Lung (tissue), 12 donors: Measurements from ENCODE around the gene ZFAND2B. TPM values are rescaled to one million over a fixed set of nuclear protein-coding genes. Genes with fewer than 3 reads are reported as not detected.
"Not testable (repeated sequence)": the region's sequence is repeated elsewhere in the genome, so short reads cannot be mapped to it uniquely, and the experiment has no call there.

Experiments
- ATAC-seq: fragments of 200-7000 bp; cut with Tn5 transposase; one replicate; pipeline ENCODE4 v1.9.1; 2020; ENCODE audit warnings: moderate number of reproducible peaks; ENCODE audit not compliant: insufficient read depth, low FRiP score
- DNase-seq, 3 donors: peaks; one replicate each; pipeline ENCODE4 v3.0.0-alpha.2; 2013 to 2017
- H3K27ac ChIP-seq, 2 donors: one replicate each; pipeline ENCODE4 v1.5.1; 2013; ENCODE audit warnings: mild to moderate bottlenecking in 2 of 2, moderate library complexity in 2 of 2, control low read depth in 1 of 2, inconsistent platforms in 1 of 2, low read depth in 1 of 2, low read length in 1 of 2
- H3K27me3 ChIP-seq, 3 donors: one replicate each; pipeline ENCODE4 v1.5.1; 2013; ENCODE audit warnings: low read length in 2 of 3; ENCODE audit not compliant: control insufficient read depth in 3 of 3, insufficient read depth in 3 of 3
- H3K36me3 ChIP-seq, 4 donors: one replicate each; pipeline ENCODE4 v1.5.1; 2013; ENCODE audit warnings: low read length in 4 of 4, mild to moderate bottlenecking in 1 of 4, moderate library complexity in 1 of 4; ENCODE audit not compliant: control insufficient read depth in 4 of 4, insufficient read depth in 4 of 4
- H3K4me1 ChIP-seq, 5 donors: one replicate each; pipeline ENCODE4 v1.5.1; 2013; ENCODE audit warnings: low read length in 5 of 5, mild to moderate bottlenecking in 2 of 5, moderate library complexity in 1 of 5; ENCODE audit not compliant: control insufficient read depth in 5 of 5, insufficient read depth in 5 of 5
- H3K4me3 ChIP-seq: one replicate; pipeline ENCODE4 v1.5.1; 2013; ENCODE audit warnings: mild to moderate bottlenecking, control low read depth, moderate library complexity
- H3K9ac ChIP-seq, 2 donors: one replicate each; pipeline ENCODE4 v1.5.1; 2013; ENCODE audit warnings: low read length in 2 of 2, control low read depth in 1 of 2; ENCODE audit not compliant: insufficient read depth in 1 of 2
- H3K9me3 ChIP-seq, 4 donors: one replicate each; pipeline ENCODE4 v1.5.1; 2013; ENCODE audit warnings: low read length in 3 of 4, mild to moderate bottlenecking in 1 of 4, moderate library complexity in 1 of 4; ENCODE audit not compliant: control insufficient read depth in 4 of 4, insufficient read depth in 3 of 4
- WGBS, 2 donors: extraction: QIAGEN DNeasy Blood & Tissue Kit; methylation state at CpG; one replicate each; pipeline ENCODE4 v1.1.7; 2013; 5-methylcytosine and 5-hydroxymethylcytosine counted together
- polyA plus RNA-seq, 2 donors: library from polyadenylated mRNA; stranded (reverse); fragments of 200-250 nt; gene quantifications; one replicate each; pipeline ENCODE4 v1.2.1, GENCODE V29; 2013
- total RNA-seq, 2 donors: library from RNA; depleted of rRNA in 1 of 2; stranded (reverse); fragments of >200 nt in 1 of 2; gene quantifications; one replicate each; pipeline ENCODE4 v1.2.1, GENCODE V29; 2014 to 2021
- TF ChIP-seq, protein P1 (sequence below): IDR thresholded peaks from 2 replicates; pipeline ENCODE4 v1.5.1; 2012; ENCODE audit warnings: mild to moderate bottlenecking; ENCODE audit errors: control extremely low read depth, extremely low read depth
- donor health status: control.
- donor health status: control.
- donor health status: Bipolar disorder and iron deficiency.
- donor health status: healthy.
- donor health status: DM: yes; HTN: yes; CAD: no.

ZFAND2B gene
- total and polyA plus RNA-seq, 4 donors, result 28.2 to 45.1 (median 39.6) TPM

DNA sequence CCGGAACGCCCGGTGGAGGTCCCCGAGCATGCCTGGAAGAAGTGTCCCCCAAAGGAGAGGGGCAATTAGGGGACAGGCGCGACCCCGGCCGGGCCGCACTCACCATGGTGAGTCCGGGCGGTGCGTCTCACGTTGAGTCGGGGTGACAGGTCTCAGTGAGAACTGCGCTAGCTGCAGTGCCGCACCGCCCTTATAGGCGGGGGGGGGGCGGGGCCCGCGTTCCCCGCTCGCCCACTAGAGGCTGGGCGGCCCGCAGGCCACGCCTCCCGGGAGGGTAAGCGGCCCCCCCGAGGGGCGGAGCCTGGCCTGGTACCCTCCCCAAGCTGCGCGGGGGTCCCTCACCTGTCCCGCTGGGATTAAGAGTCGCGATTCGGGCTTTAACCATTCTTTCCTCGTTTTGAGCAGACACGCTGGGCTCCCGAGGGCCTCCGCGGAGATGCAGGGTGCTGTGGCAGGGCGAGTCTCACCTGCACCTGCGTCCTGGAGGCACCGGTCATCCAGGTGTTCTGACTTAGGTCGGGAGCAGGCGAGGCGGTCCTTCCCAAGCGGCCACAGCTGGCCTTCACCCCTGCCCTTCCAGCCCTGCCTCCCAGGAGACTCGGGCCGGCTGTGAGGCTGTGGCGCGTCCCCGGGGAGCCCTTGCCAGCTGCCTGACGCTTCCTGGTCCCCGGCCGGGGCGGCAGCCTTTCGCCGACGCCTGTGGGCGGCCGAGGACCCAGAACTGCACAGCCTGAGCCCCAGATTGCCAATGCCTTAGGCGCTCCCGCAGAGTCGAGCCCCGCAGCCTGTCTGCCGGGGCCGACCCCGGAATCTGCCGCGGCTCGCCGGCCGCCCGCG is 47.4 kb downstream of the ZFAND2B start, which contains the start of gene TUBA4A:
TUBA4A (minus strand) TSS at position 166 of the 837 bp plus-strand sequence; CDS start at position 106, 60 bp downstream.
- DNase-seq (peak; percentile 36 to 67 (median 62)), ATAC-seq (peak; percentile 89)
- Histone ChIP-seq H3K9ac (peak within 1 kb of the TSS in 1 of 2 donors; percentile 13), H3K9me3 (no peaks in the 10 kb centered on the region), H3K27ac (peak within 1 kb of the TSS; percentile 84 to 94), H3K27me3 (peaks cover 0 to 48% (median 38%) of the 10 kb centered on the region in 3 donors), H3K4me3 (peak within 1 kb of the TSS; percentile 48), H3K4me1 (peaks cover 0 to 34% (median 23%) of the 10 kb centered on the region in 5 donors), H3K36me3 (peaks cover 0 to 7% (median 0%) of the 10 kb centered on the region in 4 donors)
- TF ChIP-seq, protein P1, sequence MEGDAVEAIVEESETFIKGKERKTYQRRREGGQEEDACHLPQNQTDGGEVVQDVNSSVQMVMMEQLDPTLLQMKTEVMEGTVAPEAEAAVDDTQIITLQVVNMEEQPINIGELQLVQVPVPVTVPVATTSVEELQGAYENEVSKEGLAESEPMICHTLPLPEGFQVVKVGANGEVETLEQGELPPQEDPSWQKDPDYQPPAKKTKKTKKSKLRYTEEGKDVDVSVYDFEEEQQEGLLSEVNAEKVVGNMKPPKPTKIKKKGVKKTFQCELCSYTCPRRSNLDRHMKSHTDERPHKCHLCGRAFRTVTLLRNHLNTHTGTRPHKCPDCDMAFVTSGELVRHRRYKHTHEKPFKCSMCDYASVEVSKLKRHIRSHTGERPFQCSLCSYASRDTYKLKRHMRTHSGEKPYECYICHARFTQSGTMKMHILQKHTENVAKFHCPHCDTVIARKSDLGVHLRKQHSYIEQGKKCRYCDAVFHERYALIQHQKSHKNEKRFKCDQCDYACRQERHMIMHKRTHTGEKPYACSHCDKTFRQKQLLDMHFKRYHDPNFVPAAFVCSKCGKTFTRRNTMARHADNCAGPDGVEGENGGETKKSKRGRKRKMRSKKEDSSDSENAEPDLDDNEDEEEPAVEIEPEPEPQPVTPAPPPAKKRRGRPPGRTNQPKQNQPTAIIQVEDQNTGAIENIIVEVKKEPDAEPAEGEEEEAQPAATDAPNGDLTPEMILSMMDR, result no peak
- WGBS, 2 donors, result 0 to 1% methylated on average over 74 to 76 of the region's 76 CpGs

DNA sequence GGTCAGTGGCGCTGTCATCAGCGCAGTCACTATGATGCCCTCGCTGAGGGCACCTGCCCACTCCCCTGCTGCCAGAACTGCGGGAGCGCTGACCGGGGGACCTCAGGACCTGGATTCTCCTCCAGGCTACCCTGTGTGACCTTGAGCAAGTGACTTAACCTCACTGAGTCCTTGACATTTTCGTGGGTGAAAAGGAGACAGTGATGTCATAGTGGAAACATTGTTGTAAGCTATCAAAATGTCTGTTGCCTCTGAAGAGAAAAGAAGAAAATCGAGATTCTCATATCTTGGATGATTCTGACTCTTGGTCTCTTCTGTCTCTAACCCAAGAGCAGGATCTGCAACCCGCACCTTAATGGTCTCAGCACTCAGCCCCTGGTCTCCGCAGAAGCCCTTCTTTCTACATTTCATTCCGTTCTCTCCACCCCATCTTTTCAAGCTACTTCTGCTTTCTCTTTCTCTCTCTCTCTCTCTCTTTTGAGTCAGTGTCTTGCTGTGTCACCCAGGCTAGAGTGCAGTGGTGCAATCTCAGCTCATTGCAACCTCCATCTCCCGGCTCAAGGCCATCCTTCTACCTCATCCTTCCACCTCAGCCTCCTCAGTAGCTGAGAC is 48.1 kb downstream of the ZFAND2B start:
- H3K9ac ChIP-seq, result peak overlapping the region in 1 of 2 donors; percentile 10
- DNase-seq, result no peak
- ATAC-seq, result no peak

DNA sequence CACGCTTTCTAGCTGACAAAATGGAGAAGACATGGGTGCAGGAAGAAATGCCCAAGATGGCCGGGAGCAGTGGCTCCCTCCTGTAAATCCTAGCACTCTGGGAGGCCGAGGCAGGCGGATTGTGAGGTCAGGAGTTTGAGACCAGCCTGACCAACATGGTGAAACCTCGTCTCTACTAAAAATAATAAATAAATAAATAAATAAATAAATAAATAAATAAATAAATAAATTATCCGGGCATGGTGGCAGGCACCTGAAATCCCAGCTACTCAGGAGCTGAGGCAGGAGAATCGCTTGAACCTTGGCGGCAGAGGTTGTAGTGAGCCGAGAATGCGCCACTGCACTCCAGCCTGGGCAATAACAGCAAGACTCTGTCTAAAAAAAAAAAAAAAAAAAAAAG is 52.4 kb downstream of the ZFAND2B start:
- DNase-seq, H3K9ac ChIP-seq, ATAC-seq, H3K36me3 ChIP-seq, H3K9me3 ChIP-seq, H3K4me1 ChIP-seq, H3K4me3 ChIP-seq, H3K27ac ChIP-seq: not testable (repeated sequence)
- 89 to 91% methylated on average over 10 of the region's 10 CpGs for WGBS, 2 donors
- H3K27me3 ChIP-seq, result peaks cover 0 to 32% (median 32%) of the 10 kb centered on the region in 3 donors

More for the DNA sequence above, 48.1 kb downstream of the ZFAND2B start:
- H3K4me1 ChIP-seq, result peaks cover 0 to 27% (median 17%) of the 10 kb centered on the region in 5 donors
- TF ChIP-seq, protein P1, result no peak
- peak overlapping the region; percentile 51 to 84 for H3K27ac ChIP-seq
- 11 to 19% methylated on average over 12 of the region's 12 CpGs for WGBS, 2 donors
- H3K36me3 ChIP-seq, result peaks cover 0 to 7% (median 0%) of the 10 kb centered on the region in 4 donors
- H3K9me3 ChIP-seq, result no peaks in the 10 kb centered on the region
- H3K4me3 ChIP-seq, result peak overlapping the region; percentile 37
- H3K27me3 ChIP-seq, result peaks cover 0 to 51% (median 38%) of the 10 kb centered on the region in 3 donors

Other genes with a start within 250 kb of the ZFAND2B start
- gene CDK5R2, start 247.1 kb upstream of the ZFAND2B start, total RNA-seq, result under 1 TPM in 1 of 2 donors, not detected in 1; 0.17 TPM
- under 1 TPM; 0.03 to 0.08 TPM for gene CDK5R2, start 247.1 kb upstream of the ZFAND2B start, polyA plus RNA-seq
- not detected for gene FEV, start 221.6 kb upstream of the ZFAND2B start, total RNA-seq
- not detected for gene FEV, start 221.6 kb upstream of the ZFAND2B start, polyA plus RNA-seq
- not detected for gene CRYBA2, start 213.4 kb upstream of the ZFAND2B start, total RNA-seq
- gene CRYBA2, start 213.4 kb upstream of the ZFAND2B start, polyA plus RNA-seq, result under 1 TPM in 1 of 2 donors, not detected in 1; 0.08 TPM
- gene CFAP65, start 165.3 kb upstream of the ZFAND2B start, total RNA-seq, result 10 to 100 TPM; 10.3 to 16.5 TPM
- gene CFAP65, start 165.3 kb upstream of the ZFAND2B start, polyA plus RNA-seq, result 1 to 10 TPM; 3.9 to 5.8 TPM
- 1 to 10 TPM; 2.2 to 4.4 TPM for gene IHH, start 145.9 kb upstream of the ZFAND2B start, total RNA-seq
- 1 to 10 TPM in 1 of 2 donors, under 1 TPM in 1; 0.55 to 1.8 TPM for gene IHH, start 145.9 kb upstream of the ZFAND2B start, polyA plus RNA-seq
- gene NHEJ1, start 46.0 kb upstream of the ZFAND2B start, total RNA-seq, result 10 to 100 TPM; 13.3 to 21.1 TPM
- 10 to 100 TPM in 1 of 2 donors, 1 to 10 TPM in 1; 8.4 to 11.7 TPM for gene NHEJ1, start 46.0 kb upstream of the ZFAND2B start, polyA plus RNA-seq
- 1 to 10 TPM; 2.0 to 2.5 TPM for gene SLC23A3, start 36.8 kb upstream of the ZFAND2B start, total RNA-seq
- 1 to 10 TPM in 1 of 2 donors, under 1 TPM in 1; 0.80 to 1.7 TPM for gene SLC23A3, start 36.8 kb upstream of the ZFAND2B start, polyA plus RNA-seq
- 10 to 100 TPM; 27.5 to 66.9 TPM for gene CNPPD1, start 29.9 kb upstream of the ZFAND2B start, total RNA-seq
- 10 to 100 TPM; 37.2 to 60.1 TPM for gene CNPPD1, start 29.9 kb upstream of the ZFAND2B start, polyA plus RNA-seq
- gene RETREG2, start 28.5 kb upstream of the ZFAND2B start, total RNA-seq, result 10 to 100 TPM; 42.1 to 80.6 TPM
- 10 to 100 TPM; 46.8 to 56.6 TPM for gene RETREG2, start 28.5 kb upstream of the ZFAND2B start, polyA plus RNA-seq
- gene ABCB6, start 12.2 kb downstream of the ZFAND2B start, total RNA-seq, result 10 to 100 TPM; 17.2 to 40.4 TPM
- gene ABCB6, start 12.2 kb downstream of the ZFAND2B start, polyA plus RNA-seq, result 10 to 100 TPM; 27.7 to 49.4 TPM
- gene ATG9A, start 22.9 kb downstream of the ZFAND2B start, total RNA-seq, result 10 to 100 TPM; 49.1 TPM
- gene ATG9A, start 22.9 kb downstream of the ZFAND2B start, polyA plus RNA-seq, result 10 to 100 TPM; 22.5 to 36.1 TPM
- gene ANKZF1, start 23.0 kb downstream of the ZFAND2B start, total RNA-seq, result 100 to 1,000 TPM in 1 of 2 donors, 10 to 100 TPM in 1; 40.1 to 101 TPM
- gene ANKZF1, start 23.0 kb downstream of the ZFAND2B start, polyA plus RNA-seq, result 10 to 100 TPM; 22.3 to 28.4 TPM
- gene GLB1L, start 38.7 kb downstream of the ZFAND2B start, total RNA-seq, result 10 to 100 TPM; 18.1 to 18.7 TPM
- 1 to 10 TPM; 7.5 to 9.1 TPM for gene GLB1L, start 38.7 kb downstream of the ZFAND2B start, polyA plus RNA-seq
- gene STK16, start 38.7 kb downstream of the ZFAND2B start, total RNA-seq, result 10 to 100 TPM; 16.2 to 25.7 TPM
- 10 to 100 TPM; 25.2 to 50.5 TPM for gene STK16, start 38.7 kb downstream of the ZFAND2B start, polyA plus RNA-seq
- gene TUBA4B, start 46.5 kb downstream of the ZFAND2B start, total RNA-seq, result 10 to 100 TPM in 1 of 2 donors, 1 to 10 TPM in 1; 5.7 to 20.3 TPM
- gene TUBA4B, start 46.5 kb downstream of the ZFAND2B start, polyA plus RNA-seq, result 10 to 100 TPM in 1 of 2 donors, 1 to 10 TPM in 1; 8.7 to 12.2 TPM
- gene TUBA4A, start 47.1 kb downstream of the ZFAND2B start, total RNA-seq, result 10 to 100 TPM; 15.6 to 37.9 TPM
- gene TUBA4A, start 47.1 kb downstream of the ZFAND2B start, polyA plus RNA-seq, result 10 to 100 TPM; 48.1 to 82.1 TPM
- gene DNAJB2, start 72.6 kb downstream of the ZFAND2B start, total RNA-seq, result 10 to 100 TPM; 77.3 to 79.6 TPM
- gene DNAJB2, start 72.6 kb downstream of the ZFAND2B start, polyA plus RNA-seq, result 10 to 100 TPM; 63.7 to 73.4 TPM
- 1 to 10 TPM in 1 of 2 donors, under 1 TPM in 1; 0.21 to 2.6 TPM for gene PTPRN, start 102.6 kb downstream of the ZFAND2B start, total RNA-seq
- gene PTPRN, start 102.6 kb downstream of the ZFAND2B start, polyA plus RNA-seq, result under 1 TPM; 0.11 to 0.22 TPM
- gene RESP18, start 126.0 kb downstream of the ZFAND2B start, total RNA-seq, result not detected
- gene RESP18, start 126.0 kb downstream of the ZFAND2B start, polyA plus RNA-seq, result not detected
- gene DNPEP, start 181.1 kb downstream of the ZFAND2B start, total RNA-seq, result 10 to 100 TPM; 73.7 to 78.6 TPM
- gene DNPEP, start 181.1 kb downstream of the ZFAND2B start, polyA plus RNA-seq, result 10 to 100 TPM; 82.9 to 89.7 TPM
- gene DES, start 211.6 kb downstream of the ZFAND2B start, total RNA-seq, result 10 to 100 TPM; 23.9 to 88.7 TPM
- 100 to 1,000 TPM in 1 of 2 donors, 10 to 100 TPM in 1; 27.2 to 108 TPM for gene DES, start 211.6 kb downstream of the ZFAND2B start, polyA plus RNA-seq
- 10 to 100 TPM in 1 of 2 donors, 1 to 10 TPM in 1; 8.7 to 15.6 TPM for gene SPEG, start 228.1 kb downstream of the ZFAND2B start, total RNA-seq
- gene SPEG, start 228.1 kb downstream of the ZFAND2B start, polyA plus RNA-seq, result 10 to 100 TPM in 1 of 2 donors, 1 to 10 TPM in 1; 3.7 to 10.5 TPM